Mucosa of rectum (tissue), 2 donors: ENCODE data around the gene MCOLN2.
"Not testable (repeated sequence)": the region's sequence is repeated elsewhere in the genome, so short reads cannot be mapped to it uniquely, and the experiment has no call there.

Experiments used
- H3K27ac ChIP-seq, 2 donors: one replicate each; pipeline ENCODE4 v1.7.0; 2013; ENCODE audit warnings: inconsistent platforms in 2 of 2, low read depth in 2 of 2, low read length in 2 of 2
- H3K27me3 ChIP-seq, 2 donors: one replicate each; pipeline ENCODE4 v1.7.0; 2013; ENCODE audit warnings: low read length in 2 of 2; ENCODE audit not compliant: control insufficient read depth in 2 of 2, insufficient read depth in 2 of 2
- H3K36me3 ChIP-seq, 2 donors: one replicate each; pipeline ENCODE4 v1.7.0; 2013; ENCODE audit warnings: low read length in 2 of 2; ENCODE audit not compliant: control insufficient read depth in 2 of 2, insufficient read depth in 2 of 2
- H3K4me1 ChIP-seq, 2 donors: one replicate each; pipeline ENCODE4 v1.7.0; 2013; ENCODE audit warnings: low read length in 2 of 2, mild to moderate bottlenecking in 1 of 2; ENCODE audit not compliant: control insufficient read depth in 2 of 2, insufficient read depth in 2 of 2
- H3K4me3 ChIP-seq, 2 donors: one replicate each; pipeline ENCODE4 v1.7.0; 2013; ENCODE audit warnings: low read length in 2 of 2
- H3K9ac ChIP-seq, 2 donors: one replicate each; pipeline ENCODE4 v1.7.0; 2013; ENCODE audit warnings: low read length in 2 of 2, low read depth in 1 of 2, mild to moderate bottlenecking in 1 of 2
- H3K9me3 ChIP-seq, 2 donors: one replicate each; pipeline ENCODE4 v1.7.0; 2013; ENCODE audit warnings: low read length in 2 of 2; ENCODE audit not compliant: control insufficient read depth in 2 of 2
- donor health status: healthy.
- donor health status: Normal muscosa, but diverticular disease.

MCOLN2 gene

DNA sequence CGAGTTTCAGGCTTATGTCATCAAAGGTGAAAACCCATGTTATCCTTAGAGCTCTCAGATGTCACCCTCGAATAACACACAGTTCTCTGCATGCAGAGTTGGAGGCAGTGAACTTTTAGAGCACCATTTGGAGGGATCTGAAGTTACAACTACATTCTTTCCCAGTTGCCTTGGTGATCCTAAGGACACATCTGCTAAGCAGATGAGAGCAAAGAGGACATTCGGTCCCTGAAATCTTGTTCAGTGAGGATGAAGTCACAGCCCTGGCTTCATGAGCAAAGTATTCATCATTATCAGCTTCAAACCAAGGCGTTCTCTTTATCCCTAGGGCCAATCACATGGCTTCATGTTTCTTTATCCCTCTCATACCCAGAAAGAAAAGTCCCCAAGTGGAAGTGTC, 23.1 kb upstream of the MCOLN2 start:
- Histone ChIP-seq H3K27me3 (no peaks in the 10 kb centered on the region), H3K9me3 (no peaks in the 10 kb centered on the region), H3K9ac (no peak overlapping the region), H3K36me3 (no peaks in the 10 kb centered on the region), H3K4me3 (no peak overlapping the region), H3K4me1 (no peaks in the 10 kb centered on the region), H3K27ac (no peak overlapping the region)

DNA sequence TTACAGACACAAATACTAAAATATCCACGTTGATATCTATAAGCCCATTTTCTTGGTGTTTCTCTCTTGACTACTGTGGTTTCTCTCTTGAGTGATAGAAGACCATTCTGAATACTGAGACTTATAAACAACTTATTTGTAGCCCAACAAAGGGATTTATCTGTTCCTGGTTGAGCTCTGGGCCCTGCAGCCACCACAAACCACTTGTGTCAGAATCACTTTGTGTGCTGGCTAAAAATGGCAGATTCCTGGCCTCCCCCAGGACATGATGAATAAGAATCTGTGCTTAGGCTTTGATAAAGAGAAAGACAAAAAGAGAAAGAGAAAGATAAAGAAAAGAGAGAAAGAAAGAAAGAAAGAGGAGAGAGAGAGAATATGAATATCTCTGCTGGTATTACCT, 18.9 kb upstream of the MCOLN2 start:
- H3K27me3 ChIP-seq, result no peaks in the 10 kb centered on the region
- H3K9me3 ChIP-seq, result no peaks in the 10 kb centered on the region
- no peak overlapping the region for H3K4me3 ChIP-seq
- H3K36me3 ChIP-seq, result no peaks in the 10 kb centered on the region
- no peak overlapping the region for H3K9ac ChIP-seq
- H3K27ac ChIP-seq, result no peak overlapping the region
- H3K4me1 ChIP-seq, result no peaks in the 10 kb centered on the region

GRCh38 chr1:85005641-85006040, 8.7 kb upstream of the MCOLN2 start:
- not testable (repeated sequence) for H3K4me3 ChIP-seq, H3K4me1 ChIP-seq, H3K27ac ChIP-seq, H3K9me3 ChIP-seq, H3K9ac ChIP-seq, H3K36me3 ChIP-seq, H3K27me3 ChIP-seq

GRCh38 chr1:85001742-85002141, 4.8 kb upstream of the MCOLN2 start:
- no peaks in the 10 kb centered on the region for H3K36me3 ChIP-seq
- no peak overlapping the region for H3K27ac ChIP-seq
- no peak overlapping the region for H3K4me3 ChIP-seq
- no peak overlapping the region for H3K9ac ChIP-seq
- peaks cover 8 to 13% of the 10 kb centered on the region in 2 donors for H3K27me3 ChIP-seq
- peaks cover 12 to 13% of the 10 kb centered on the region in 2 donors for H3K4me1 ChIP-seq
- peaks cover 0 to 2% of the 10 kb centered on the region in 2 donors for H3K9me3 ChIP-seq

- H3K4me3 ChIP-seq, result peak overlapping the region in 1 of 2 donors; percentile 55
Measured at GRCh38 chr1:84998642-84999280, 1.8 kb upstream of the MCOLN2 start.

DNA sequence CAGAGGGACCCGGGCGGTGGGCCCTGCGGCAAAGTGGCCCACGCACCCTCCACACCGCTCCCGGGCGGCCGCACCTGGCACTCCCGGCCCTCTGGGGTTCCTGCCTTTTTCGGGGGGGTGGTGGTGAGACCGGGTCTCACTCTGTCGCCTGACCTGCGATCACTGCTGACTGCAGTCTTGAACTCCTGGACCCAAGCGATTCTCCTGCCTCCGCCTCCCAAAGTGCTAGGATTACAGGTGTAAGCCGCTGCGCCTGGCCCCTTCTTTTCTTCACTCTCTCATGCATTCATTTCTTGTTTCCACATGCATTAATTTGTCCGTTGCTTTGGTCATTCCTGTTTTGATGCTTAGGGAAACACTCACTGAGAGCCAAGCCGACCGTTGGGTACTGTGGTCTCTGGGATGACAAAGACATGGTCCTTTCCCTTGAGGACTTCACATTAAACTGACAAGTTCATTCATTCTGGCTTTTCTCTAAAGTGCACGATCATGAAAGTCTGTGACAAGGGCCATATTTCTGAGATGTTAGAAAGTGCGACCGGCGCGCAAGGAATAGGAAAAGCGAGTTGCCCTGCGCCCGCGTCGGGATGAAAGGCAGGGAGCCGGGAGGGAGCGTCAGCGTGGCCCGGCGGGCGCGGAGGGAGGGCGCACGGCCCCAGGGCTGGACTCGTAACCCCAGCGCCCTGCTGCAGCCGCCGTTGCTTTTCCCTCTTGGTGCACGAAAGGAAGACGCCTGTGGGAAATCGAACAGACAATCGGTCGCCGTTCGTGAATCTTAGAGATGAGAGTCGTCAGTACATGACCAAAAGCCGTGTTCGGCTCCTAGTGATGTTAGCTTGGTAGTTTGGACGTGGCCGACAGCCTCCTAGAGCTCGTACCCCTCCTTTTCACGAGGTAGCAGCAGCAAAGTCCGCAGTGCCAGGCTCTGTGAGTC, 1.0 kb upstream of the MCOLN2 start:
- Histone ChIP-seq H3K9me3 (no peaks in the 10 kb centered on the region), H3K27me3 (peaks cover 13 to 14% of the 10 kb centered on the region in 2 donors), H3K4me3 (peak overlapping the region; percentile 55 to 74), H3K27ac (no peak overlapping the region), H3K36me3 (no peaks in the 10 kb centered on the region), H3K4me1 (peaks cover 18 to 25% of the 10 kb centered on the region in 2 donors), H3K9ac (peak overlapping the region in 1 of 2 donors; percentile 47)

More at GRCh38 chr1:84998642-84999280, 1.8 kb upstream of the MCOLN2 start:
- Histone ChIP-seq H3K36me3 (no peaks in the 10 kb centered on the region), H3K27me3 (peaks cover 13 to 14% of the 10 kb centered on the region in 2 donors), H3K9ac (no peak overlapping the region), H3K4me1 (peaks cover 18 to 25% of the 10 kb centered on the region in 2 donors), H3K27ac (no peak overlapping the region), H3K9me3 (no peaks in the 10 kb centered on the region)

- H3K4me3 ChIP-seq, result peak overlapping the region; percentile 60 to 76
- peak overlapping the region; percentile 38 to 45 for H3K9ac ChIP-seq
- no peaks in the 10 kb centered on the region for H3K9me3 ChIP-seq
- no peaks in the 10 kb centered on the region for H3K36me3 ChIP-seq
- peak overlapping the region in 1 of 2 donors; percentile 46 for H3K27ac ChIP-seq
- peaks cover 10 to 14% of the 10 kb centered on the region in 2 donors for H3K27me3 ChIP-seq
- peaks cover 18 to 25% of the 10 kb centered on the region in 2 donors for H3K4me1 ChIP-seq
Measured at GRCh38 chr1:84995484-84996334, 1.2 kb downstream of the MCOLN2 start.

GRCh38 chr1:84991097-84991920, 5.6 kb downstream of the MCOLN2 start:
- no peaks in the 10 kb centered on the region for H3K36me3 ChIP-seq
- H3K9me3 ChIP-seq, result no peaks in the 10 kb centered on the region
- no peak overlapping the region for H3K9ac ChIP-seq
- H3K4me3 ChIP-seq, result no peak overlapping the region
- no peak overlapping the region for H3K27ac ChIP-seq
- peaks cover under 1 to 8% of the 10 kb centered on the region in 2 donors for H3K4me1 ChIP-seq
- H3K27me3 ChIP-seq, result peaks cover 0 to 6% of the 10 kb centered on the region in 2 donors

DNA sequence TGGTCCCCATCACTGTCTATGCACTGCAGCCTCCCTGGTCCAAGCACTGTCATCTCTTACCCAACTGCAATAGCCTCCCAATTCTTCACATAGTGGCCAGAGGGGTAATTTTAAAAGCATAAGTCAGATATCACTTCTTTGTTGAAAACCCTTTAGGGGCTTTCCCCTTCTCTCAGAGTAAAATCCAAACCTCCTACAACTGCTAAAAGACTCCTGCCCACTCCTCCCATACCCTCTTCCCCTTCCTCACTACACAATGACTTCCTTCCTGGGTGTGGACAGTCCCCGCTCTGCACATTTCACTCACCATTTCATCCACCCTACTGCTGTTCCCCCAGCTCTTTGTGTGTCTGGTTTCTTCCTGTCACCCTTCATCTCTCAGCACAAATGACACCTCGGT, 8.3 kb downstream of the MCOLN2 start:
- Histone ChIP-seq H3K9ac (no peak overlapping the region), H3K27ac (no peak overlapping the region), H3K27me3 (no peaks in the 10 kb centered on the region), H3K4me3 (no peak overlapping the region), H3K9me3 (no peaks in the 10 kb centered on the region), H3K36me3 (no peaks in the 10 kb centered on the region), H3K4me1 (no peaks in the 10 kb centered on the region)
